Left lung (tissue), 14 donors: ENCODE results near the gene HNRNPAB. TPM values are rescaled to one million over a fixed set of nuclear protein-coding genes. Genes with fewer than 3 reads are reported as not detected.

ENCODE experiments used
- ATAC-seq: fragments of 200-7000 bp; cut with Tn5 transposase; one replicate; pipeline ENCODE4 v1.9.1; 2020; ENCODE audit warnings: moderate library complexity
- DNase-seq, 4 donors: peaks; one replicate each; pipeline ENCODE4 v3.0.0-alpha.2; 2013 to 2020
- H3K27ac ChIP-seq, 2 donors: fragments of 200-600 bp; sonication (generic) in 1 of 2; one replicate each; pipeline versions ENCODE4 v1.5.0 to v1.8.0; 2020 to 2021
- H3K27me3 ChIP-seq, 2 donors: fragments of 200-600 bp; sonication (generic) in 1 of 2; one replicate each; pipeline versions ENCODE4 v1.5.0 to v1.8.0; 2020 to 2021
- H3K36me3 ChIP-seq, 2 donors: fragments of 200-600 bp; sonication (generic) in 1 of 2; one replicate each; pipeline versions ENCODE4 v1.5.0 to v1.8.0; 2020 to 2021
- H3K4me1 ChIP-seq, 2 donors: fragments of 200-600 bp; one replicate each; pipeline ENCODE4 v1.8.0; 2021
- H3K4me3 ChIP-seq, 2 donors: fragments of 200-600 bp; sonication (generic) in 1 of 2; one replicate each; pipeline versions ENCODE4 v1.5.0 to v1.8.0; 2020 to 2021; ENCODE audit warnings: mild to moderate bottlenecking in 1 of 2
- H3K9me3 ChIP-seq, 2 donors: fragments of 200-600 bp; sonication (generic) in 1 of 2; one replicate each; pipeline versions ENCODE4 v1.5.0 to v1.8.0; 2020 to 2021
- CTCF ChIP-seq, 2 donors: fragments of 200-600 bp; sonication (generic) in 1 of 2; IDR thresholded peaks; one replicate each; pipeline versions ENCODE4 v1.5.0 to v1.8.0; 2021; ENCODE audit warnings: antibody characterized with exemption in 2 of 2
- intact Hi-C, 2 donors: fragments of 100-400 bp; cut with DNase I; formaldehyde crosslinking; loops; one replicate each; pipeline versions ENCODE4 v1.11.2 to v1.14.2; 2022
- long read RNA-seq, 12 donors: library from polyadenylated mRNA in 2 of 12; unstranded in 2 of 12; transcript quantifications; one replicate each; pipeline ENCODE4 v2.0.0 and lab custom pipeline, GENCODE V29; 2019 to 2026
- polyA plus RNA-seq, 6 donors: library from polyadenylated mRNA; unstranded; fragments of 120-200 nt; gene quantifications; one replicate each; pipeline ENCODE4 v1.2.1, GENCODE V29; 2013; ENCODE audit not compliant: insufficient read length in 6 of 6
- total RNA-seq, 2 donors: library from RNA; stranded (reverse); fragmentation: NEBNext Ultra II Directional; extraction: Animal tissue kit (Norgen Biotek cat#: 25700); gene quantifications; one replicate each; pipeline ENCODE4 v1.2.1, GENCODE V29; 2021
- donor health status: DM: no; HTN: yes; CAD: no.
- donor health status: DM: no; HTN: no; CAD: no.

HNRNPAB gene
- total RNA-seq (100 to 1,000 TPM; 126 to 178 TPM), polyA plus RNA-seq (100 to 1,000 TPM; 113 to 171 (median 127) TPM)
- long read RNA-seq, donor 1, transcript HNRNPAB-202 (8 exons, 1,796 nt) = major isoform, 7 of 117 reads
- long read RNA-seq, donor 1, partial matches to known transcripts = 95 of 117 reads
- long read RNA-seq, donor 1, other reads (novel, unspliced or antisense) = 7 of 117 reads
- long read RNA-seq, donor 2, transcript HNRNPAB-204 (7 exons, 1,785 nt) = minor isoform, 9 of 77 reads
- long read RNA-seq, donor 2, transcript HNRNPAB-205 (6 exons, 1,674 nt) = minor isoform, 5 of 77 reads
- long read RNA-seq, donor 2, transcript HNRNPAB-202 (8 exons, 1,796 nt) = major isoform, 12 of 77 reads
- long read RNA-seq, donor 2, partial matches to known transcripts = 45 of 77 reads
- long read RNA-seq, donor 2, other reads (novel, unspliced or antisense) = 0 of 77 reads
- long read RNA-seq, donor 3, transcript HNRNPAB-201 (7 exons, 1,602 nt) = major isoform, 11 of 53 reads
- long read RNA-seq, donor 3, transcript HNRNPAB-202 (8 exons, 1,796 nt) = minor isoform, 5 of 53 reads
- long read RNA-seq, donor 3, partial matches to known transcripts = 29 of 53 reads
- long read RNA-seq, donor 3, other reads (novel, unspliced or antisense) = 0 of 53 reads
- long read RNA-seq, donor 4, partial matches to known transcripts = 35 of 36 reads
- long read RNA-seq, donor 4, other reads (novel, unspliced or antisense) = 1 of 36 reads
- long read RNA-seq, donor 5, transcript HNRNPAB-201 (7 exons, 1,602 nt) = major isoform, 6 of 97 reads
- long read RNA-seq, donor 5, transcript HNRNPAB-202 (8 exons, 1,796 nt) = minor isoform, 5 of 97 reads
- long read RNA-seq, donor 5, partial matches to known transcripts = 68 of 97 reads
- long read RNA-seq, donor 5, other reads (novel, unspliced or antisense) = 11 of 97 reads
- long read RNA-seq, donor 6, transcript HNRNPAB-201 (7 exons, 1,602 nt) = major isoform, 10 of 44 reads
- long read RNA-seq, donor 6, transcript HNRNPAB-202 (8 exons, 1,796 nt) = minor isoform, 7 of 44 reads
- long read RNA-seq, donor 6, transcript HNRNPAB-204 (7 exons, 1,785 nt) = minor isoform, 5 of 44 reads
- long read RNA-seq, donor 6, partial matches to known transcripts = 14 of 44 reads
- long read RNA-seq, donor 6, other reads (novel, unspliced or antisense) = 5 of 44 reads
- long read RNA-seq, donor 7, partial matches to known transcripts = 40 of 46 reads
- long read RNA-seq, donor 7, other reads (novel, unspliced or antisense) = 0 of 46 reads
- long read RNA-seq, donor 8, transcript HNRNPAB-202 (8 exons, 1,796 nt) = major isoform, 6 of 110 reads
- long read RNA-seq, donor 8, partial matches to known transcripts = 93 of 110 reads
- long read RNA-seq, donor 8, other reads (novel, unspliced or antisense) = 6 of 110 reads
- long read RNA-seq, donor 9 = 0 reads
- long read RNA-seq, donor 10, partial matches to known transcripts = 7 of 8 reads
- long read RNA-seq, donor 10, other reads (novel, unspliced or antisense) = 0 of 8 reads
- long read RNA-seq, donor 11, transcript HNRNPAB-202 (8 exons, 1,796 nt) = major isoform, 8 of 40 reads
- long read RNA-seq, donor 11, transcript HNRNPAB-201 (7 exons, 1,602 nt) = minor isoform, 7 of 40 reads
- long read RNA-seq, donor 11, partial matches to known transcripts = 19 of 40 reads
- long read RNA-seq, donor 11, other reads (novel, unspliced or antisense) = 0 of 40 reads
- long read RNA-seq, donor 12, transcript HNRNPAB-201 (7 exons, 1,602 nt) = minor isoform, 5 of 81 reads
- long read RNA-seq, donor 12, transcript HNRNPAB-204 (7 exons, 1,785 nt) = major isoform, 6 of 81 reads
- long read RNA-seq, donor 12, transcript HNRNPAB-202 (8 exons, 1,796 nt) = major isoform, 6 of 81 reads
- long read RNA-seq, donor 12, partial matches to known transcripts = 62 of 81 reads
- long read RNA-seq, donor 12, other reads (novel, unspliced or antisense) = 0 of 81 reads

DNA sequence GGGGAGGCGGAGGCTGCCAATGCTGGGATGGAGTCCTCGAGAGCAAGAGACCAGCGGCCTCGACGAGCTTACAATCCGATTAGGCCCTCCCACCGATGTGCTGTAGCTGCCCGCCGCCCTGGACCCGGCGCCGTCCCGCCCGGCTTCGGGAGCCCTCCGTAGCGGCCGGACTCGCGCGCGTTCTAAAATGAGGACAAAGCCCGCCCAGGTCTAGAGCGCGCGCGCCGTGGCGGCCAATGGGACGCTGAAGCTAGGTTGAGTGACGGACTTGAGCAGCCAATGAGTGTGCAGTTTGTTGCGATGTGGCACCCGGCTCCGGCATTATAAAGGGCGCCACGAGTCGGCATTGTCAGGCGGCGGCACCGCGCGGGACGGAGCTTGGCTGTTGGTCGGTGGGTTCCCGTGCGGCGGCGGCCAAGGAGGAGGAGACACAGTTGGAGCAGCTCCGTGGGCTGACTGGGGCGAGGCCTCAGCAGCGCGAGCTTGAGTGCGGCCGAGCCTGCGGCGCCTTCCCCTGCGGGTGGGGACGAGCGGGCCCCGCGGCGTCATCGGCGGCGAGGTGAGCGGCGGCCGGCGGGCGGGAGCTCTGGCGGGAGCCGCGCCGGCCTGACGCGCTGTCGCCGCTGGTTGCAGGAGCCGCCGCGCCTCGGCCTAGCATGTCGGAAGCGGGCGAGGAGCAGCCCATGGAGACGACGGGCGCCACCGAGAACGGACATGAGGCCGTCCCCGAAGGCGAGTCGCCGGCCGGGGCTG lies at the start of gene HNRNPAB:
Gene HNRNPAB (plus strand): TSS at position 352 of the 753 bp plus-strand sequence. CDS start 305 bp downstream, at position 657.
- DNase-seq (peak; percentile 94 to 98 (median 96)), ATAC-seq (peak; percentile 88)
- no peaks in the 10 kb centered on the region for H3K9me3 ChIP-seq
- intact Hi-C loops = no loop called here
- TF ChIP-seq CTCF (IDR thresholded peaks at IDR 0.05) = no peak
- peak within 1 kb of the TSS; percentile 84 to 86 for H3K4me3 ChIP-seq
- H3K36me3 ChIP-seq = peaks cover 0 to 34% of the 10 kb centered on the region in 2 donors
- peaks cover 24 to 54% of the 10 kb centered on the region in 2 donors for H3K4me1 ChIP-seq
- H3K27ac ChIP-seq = peak within 1 kb of the TSS; percentile 85 to 93
- H3K27me3 ChIP-seq = no peaks in the 10 kb centered on the region

GRCh38 chr5:178155065-178155464 lies 49.3 kb upstream of the HNRNPAB start:
- Histone ChIP-seq H3K36me3 (peaks cover 0 to 16% of the 10 kb centered on the region in 2 donors), H3K9me3 (no peaks in the 10 kb centered on the region), H3K27me3 (no peaks in the 10 kb centered on the region), H3K4me1 (peaks cover 9 to 17% of the 10 kb centered on the region in 2 donors), H3K27ac (no peak overlapping the region), H3K4me3 (no peak overlapping the region)
- intact Hi-C loops = no loop called here
- no peak for DNase-seq
- no peak for TF ChIP-seq CTCF (IDR thresholded peaks at IDR 0.05)
- no peak for ATAC-seq

GRCh38 chr5:178160176-178160575 lies 44.2 kb upstream of the HNRNPAB start:
- peaks cover 0 to 8% of the 10 kb centered on the region in 2 donors for H3K4me1 ChIP-seq
- intact Hi-C loops = no loop called here
- no peaks in the 10 kb centered on the region for H3K9me3 ChIP-seq
- no peak overlapping the region for H3K4me3 ChIP-seq
- H3K27me3 ChIP-seq = peaks cover 0 to 32% of the 10 kb centered on the region in 2 donors
- no peak overlapping the region for H3K27ac ChIP-seq
- DNase-seq = no peak
- no peak for TF ChIP-seq CTCF (IDR thresholded peaks at IDR 0.05)
- ATAC-seq = no peak
- no peaks in the 10 kb centered on the region for H3K36me3 ChIP-seq

DNA sequence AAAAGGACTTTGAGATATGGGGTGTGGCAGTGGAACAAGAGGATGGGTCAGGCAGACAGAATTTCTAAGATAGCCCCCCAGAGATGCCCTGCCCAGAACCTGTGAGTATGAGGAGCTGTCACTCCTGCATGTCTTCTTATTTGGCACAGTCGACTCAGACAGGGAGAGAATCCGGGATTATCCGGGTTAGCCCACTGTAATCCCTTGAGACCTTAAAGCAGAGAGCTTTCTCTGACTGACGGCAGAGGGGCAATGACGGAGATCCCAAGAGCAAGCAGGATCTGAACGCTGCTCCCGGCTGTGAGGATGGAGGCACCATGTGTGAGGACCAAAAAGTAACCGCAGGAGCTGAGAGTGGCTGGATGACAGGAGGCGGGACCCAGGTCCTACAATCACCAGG lies 41.9 kb upstream of the HNRNPAB start:
- DNase-seq = no peak
- H3K27ac ChIP-seq = no peak overlapping the region
- intact Hi-C loops = no loop called here
- H3K27me3 ChIP-seq = peaks cover 0 to 43% of the 10 kb centered on the region in 2 donors
- H3K4me3 ChIP-seq = no peak overlapping the region
- H3K36me3 ChIP-seq = no peaks in the 10 kb centered on the region
- TF ChIP-seq CTCF (IDR thresholded peaks at IDR 0.05) = no peak
- no peaks in the 10 kb centered on the region for H3K9me3 ChIP-seq
- no peak for ATAC-seq
- H3K4me1 ChIP-seq = peaks cover 0 to 8% of the 10 kb centered on the region in 2 donors
